HUES6 (cell line): ENCODE results near the gene ABCB9.
"Not testable (repeated sequence)": the region's sequence is repeated elsewhere in the genome, so short reads cannot be mapped to it uniquely, and the experiment has no call there.

ENCODE experiments used
- H3K27ac ChIP-seq: 2 replicates; pipeline ENCODE4 v1.7.0; 2013; ENCODE audit warnings: low read depth, mild to moderate bottlenecking, low read length, inconsistent platforms
- H3K27me3 ChIP-seq: 2 replicates; pipeline ENCODE4 v1.6.1; 2013; ENCODE audit warnings: low read length; ENCODE audit not compliant: control insufficient read depth, insufficient read depth
- H3K36me3 ChIP-seq: 2 replicates; pipeline ENCODE4 v1.6.1; 2013; ENCODE audit warnings: low read length; ENCODE audit not compliant: control insufficient read depth, insufficient read depth
- H3K4me1 ChIP-seq: 2 replicates; pipeline ENCODE4 v1.6.1; 2013; ENCODE audit warnings: low read length; ENCODE audit not compliant: control insufficient read depth, insufficient read depth
- H3K4me3 ChIP-seq: 2 replicates; pipeline ENCODE4 v1.5.1; 2013; ENCODE audit warnings: low read depth, low read length
- H3K9ac ChIP-seq: one replicate; pipeline ENCODE4 v1.6.1; 2013; ENCODE audit warnings: mild to moderate bottlenecking, low read length
- H3K9me3 ChIP-seq: 2 replicates; pipeline ENCODE4 v1.6.1; 2013; ENCODE audit warnings: low read depth, low read length; ENCODE audit not compliant: control insufficient read depth, insufficient read depth

The ABCB9 gene

GRCh38 chr12:122944605-122945592 is 21.4 kb downstream of the ABCB9 start:
- Histone ChIP-seq H3K4me1 (peaks cover 8% of the 10 kb centered on the region; the same call in 1 of the 2 replicates), H3K4me3 (no peak overlapping the region), H3K9me3 (no peaks in the 10 kb centered on the region), H3K27ac (no peak overlapping the region), H3K36me3 (no peaks in the 10 kb centered on the region), H3K27me3 (peaks cover 4% of the 10 kb centered on the region; the same call in 1 of the 2 replicates), H3K9ac (no peak overlapping the region)

- peaks cover 4% of the 10 kb centered on the region; the same call in 1 of the 2 replicates for H3K27me3 ChIP-seq
- no peaks in the 10 kb centered on the region for H3K9me3 ChIP-seq
- H3K4me1 ChIP-seq = peaks cover 8% of the 10 kb centered on the region; the same call in 1 of the 2 replicates
- H3K27ac ChIP-seq = no peak overlapping the region
- no peaks in the 10 kb centered on the region for H3K36me3 ChIP-seq
- H3K9ac ChIP-seq = no peak overlapping the region
- no peak overlapping the region for H3K4me3 ChIP-seq
Observed at GRCh38 chr12:122943196-122943595, 23.1 kb downstream of the ABCB9 start.

GRCh38 chr12:122942637-122943036 is 23.6 kb downstream of the ABCB9 start:
- peaks cover 4% of the 10 kb centered on the region; the same call in 1 of the 2 replicates for H3K27me3 ChIP-seq
- H3K36me3 ChIP-seq = no peaks in the 10 kb centered on the region
- no peak overlapping the region for H3K4me3 ChIP-seq
- no peak overlapping the region for H3K27ac ChIP-seq
- no peaks in the 10 kb centered on the region for H3K9me3 ChIP-seq
- no peak overlapping the region for H3K9ac ChIP-seq
- H3K4me1 ChIP-seq = peaks cover 8% of the 10 kb centered on the region; the same call in 1 of the 2 replicates

GRCh38 chr12:122941351-122941750 is 24.9 kb downstream of the ABCB9 start:
- not testable (repeated sequence) for H3K27ac ChIP-seq, H3K27me3 ChIP-seq, H3K4me3 ChIP-seq, H3K36me3 ChIP-seq, H3K9ac ChIP-seq, H3K4me1 ChIP-seq, H3K9me3 ChIP-seq

- no peak overlapping the region for H3K4me3 ChIP-seq
Observed at GRCh38 chr12:122939125-122939524, 27.1 kb downstream of the ABCB9 start.

GRCh38 chr12:122937622-122938091 is 28.6 kb downstream of the ABCB9 start:
- Histone ChIP-seq H3K9ac (no peak overlapping the region), H3K9me3 (no peaks in the 10 kb centered on the region), H3K27me3 (no peaks in the 10 kb centered on the region), H3K4me3 (no peak overlapping the region), H3K4me1 (peaks cover 4% of the 10 kb centered on the region; the same call in 1 of the 2 replicates), H3K36me3 (no peaks in the 10 kb centered on the region), H3K27ac (no peak overlapping the region)

More at GRCh38 chr12:122939125-122939524, 27.1 kb downstream of the ABCB9 start:
- H3K4me1 ChIP-seq = peaks cover 4% of the 10 kb centered on the region; the same call in 1 of the 2 replicates
- no peaks in the 10 kb centered on the region for H3K36me3 ChIP-seq
- no peak overlapping the region for H3K9ac ChIP-seq
- no peak overlapping the region for H3K27ac ChIP-seq
- no peaks in the 10 kb centered on the region for H3K27me3 ChIP-seq
- H3K9me3 ChIP-seq = no peaks in the 10 kb centered on the region

- Histone ChIP-seq H3K27ac (no peak overlapping the region), H3K9ac (peak overlapping the region; percentile 19), H3K27me3 (no peaks in the 10 kb centered on the region), H3K9me3 (no peaks in the 10 kb centered on the region), H3K36me3 (no peaks in the 10 kb centered on the region), H3K4me3 (no peak overlapping the region), H3K4me1 (peaks cover 4% of the 10 kb centered on the region; the same call in 1 of the 2 replicates)
Observed at GRCh38 chr12:122935318-122935717, 30.9 kb downstream of the ABCB9 start.

GRCh38 chr12:122934722-122935121 is 31.5 kb downstream of the ABCB9 start:
- Histone ChIP-seq H3K9ac (no peak overlapping the region), H3K36me3 (no peaks in the 10 kb centered on the region), H3K27me3 (no peaks in the 10 kb centered on the region), H3K27ac (no peak overlapping the region), H3K4me1 (peaks cover 4% of the 10 kb centered on the region; the same call in 1 of the 2 replicates), H3K9me3 (no peaks in the 10 kb centered on the region), H3K4me3 (no peak overlapping the region)

GRCh38 chr12:122932207-122932606 is 34.1 kb downstream of the ABCB9 start:
- no peak overlapping the region for H3K9ac ChIP-seq
- peaks cover 4% of the 10 kb centered on the region; the same call in 1 of the 2 replicates for H3K4me1 ChIP-seq
- H3K9me3 ChIP-seq = no peaks in the 10 kb centered on the region
- H3K36me3 ChIP-seq = no peaks in the 10 kb centered on the region
- H3K4me3 ChIP-seq = no peak overlapping the region
- no peaks in the 10 kb centered on the region for H3K27me3 ChIP-seq
- H3K27ac ChIP-seq = no peak overlapping the region

GRCh38 chr12:122929812-122930211 is 36.5 kb downstream of the ABCB9 start:
- no peaks in the 10 kb centered on the region for H3K27me3 ChIP-seq
- H3K9ac ChIP-seq = no peak overlapping the region
- H3K4me1 ChIP-seq = no peaks in the 10 kb centered on the region
- H3K9me3 ChIP-seq = no peaks in the 10 kb centered on the region
- H3K27ac ChIP-seq = no peak overlapping the region
- H3K36me3 ChIP-seq = no peaks in the 10 kb centered on the region
- no peak overlapping the region for H3K4me3 ChIP-seq

- Histone ChIP-seq H3K4me1 (no peaks in the 10 kb centered on the region), H3K9ac (no peak overlapping the region), H3K36me3 (no peaks in the 10 kb centered on the region), H3K9me3 (no peaks in the 10 kb centered on the region), H3K27ac (no peak overlapping the region), H3K4me3 (no peak overlapping the region), H3K27me3 (no peaks in the 10 kb centered on the region)
Observed at GRCh38 chr12:122929148-122929538, 37.1 kb downstream of the ABCB9 start.
